Hematopoietic multipotent progenitor cell treated with erythropoietin and hydrocortisone succinate and interleukin-3 and kit ligand, for 8 days (in vitro differentiated cells): ENCODE results near the gene QSOX2.

ENCODE experiments used
- DNase-seq: peaks from one replicate; pipeline ENCODE4 v3.0.0-alpha.2; 2015

The QSOX2 gene, protein sequence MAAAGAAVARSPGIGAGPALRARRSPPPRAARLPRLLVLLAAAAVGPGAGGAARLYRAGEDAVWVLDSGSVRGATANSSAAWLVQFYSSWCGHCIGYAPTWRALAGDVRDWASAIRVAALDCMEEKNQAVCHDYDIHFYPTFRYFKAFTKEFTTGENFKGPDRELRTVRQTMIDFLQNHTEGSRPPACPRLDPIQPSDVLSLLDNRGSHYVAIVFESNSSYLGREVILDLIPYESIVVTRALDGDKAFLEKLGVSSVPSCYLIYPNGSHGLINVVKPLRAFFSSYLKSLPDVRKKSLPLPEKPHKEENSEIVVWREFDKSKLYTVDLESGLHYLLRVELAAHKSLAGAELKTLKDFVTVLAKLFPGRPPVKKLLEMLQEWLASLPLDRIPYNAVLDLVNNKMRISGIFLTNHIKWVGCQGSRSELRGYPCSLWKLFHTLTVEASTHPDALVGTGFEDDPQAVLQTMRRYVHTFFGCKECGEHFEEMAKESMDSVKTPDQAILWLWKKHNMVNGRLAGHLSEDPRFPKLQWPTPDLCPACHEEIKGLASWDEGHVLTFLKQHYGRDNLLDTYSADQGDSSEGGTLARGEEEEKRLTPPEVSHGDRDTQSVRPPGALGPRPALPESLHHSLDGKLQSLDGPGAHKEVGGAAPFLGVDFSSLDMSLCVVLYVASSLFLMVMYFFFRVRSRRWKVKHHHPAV

DNA sequence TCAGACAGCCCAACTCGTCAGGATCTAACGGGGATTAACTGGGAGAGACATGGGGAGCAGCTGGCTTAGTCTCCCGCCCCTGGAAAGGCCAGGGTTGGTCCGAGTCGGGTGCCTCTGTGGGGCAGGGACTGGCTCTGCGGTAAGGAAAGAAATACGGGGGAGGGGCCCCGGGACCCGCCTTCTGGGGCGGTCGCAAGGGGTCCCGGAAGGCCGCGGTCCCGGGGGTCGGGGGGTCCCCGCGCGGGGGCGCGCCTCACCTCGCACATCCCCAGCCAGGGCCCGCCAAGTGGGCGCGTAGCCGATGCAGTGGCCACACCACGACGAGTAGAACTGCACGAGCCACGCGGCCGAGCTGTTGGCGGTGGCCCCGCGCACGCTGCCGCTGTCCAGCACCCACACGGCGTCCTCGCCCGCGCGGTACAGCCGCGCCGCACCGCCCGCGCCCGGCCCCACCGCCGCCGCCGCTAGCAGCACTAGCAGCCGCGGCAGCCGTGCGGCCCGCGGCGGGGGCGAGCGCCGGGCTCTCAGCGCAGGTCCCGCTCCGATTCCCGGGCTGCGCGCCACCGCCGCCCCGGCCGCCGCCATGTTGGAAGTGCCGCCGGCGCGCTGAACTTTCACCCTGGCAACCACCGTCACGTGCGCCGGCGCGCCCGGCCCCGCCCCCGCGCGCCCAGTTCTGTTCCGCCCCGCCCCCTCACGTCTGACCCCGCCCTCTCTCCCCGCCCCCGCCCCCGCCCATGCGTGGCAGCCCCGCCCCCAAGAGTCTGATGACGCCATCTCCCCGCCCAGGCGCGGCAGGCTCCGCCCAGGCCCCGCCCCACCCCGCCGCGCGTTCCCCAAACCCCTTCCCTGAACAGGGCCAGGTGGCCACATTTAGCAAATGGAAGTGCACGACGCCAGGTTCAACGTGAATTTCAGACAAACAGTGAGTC lies at the start of gene QSOX2:
Gene QSOX2 (minus strand): TSS at position 594 of the 932 bp plus-strand sequence. CDS start 9 bp downstream, at position 585.
- DNase-seq, result peak; percentile 74

DNA sequence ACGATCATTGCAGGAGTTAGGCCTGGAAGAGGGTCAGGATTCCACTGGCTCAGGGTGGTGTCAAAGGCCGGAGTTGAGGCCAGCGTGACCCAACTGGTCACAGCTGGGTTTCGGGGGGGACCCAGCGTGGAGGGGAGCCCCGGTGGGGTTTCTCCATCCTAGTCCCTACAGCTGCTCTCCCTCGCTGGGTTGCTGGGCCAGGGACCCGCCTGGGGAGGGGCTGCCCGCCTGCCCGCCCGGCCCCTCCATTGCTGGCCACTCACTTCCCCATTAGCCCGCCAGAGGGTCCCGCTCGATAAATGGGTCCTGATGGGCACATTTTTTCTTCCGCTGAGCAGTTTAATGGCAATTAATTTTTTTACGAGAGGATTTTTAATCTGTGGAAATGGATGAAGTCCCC lies 49.4 kb upstream of the QSOX2 start:
- DNase-seq, result no peak

DNA sequence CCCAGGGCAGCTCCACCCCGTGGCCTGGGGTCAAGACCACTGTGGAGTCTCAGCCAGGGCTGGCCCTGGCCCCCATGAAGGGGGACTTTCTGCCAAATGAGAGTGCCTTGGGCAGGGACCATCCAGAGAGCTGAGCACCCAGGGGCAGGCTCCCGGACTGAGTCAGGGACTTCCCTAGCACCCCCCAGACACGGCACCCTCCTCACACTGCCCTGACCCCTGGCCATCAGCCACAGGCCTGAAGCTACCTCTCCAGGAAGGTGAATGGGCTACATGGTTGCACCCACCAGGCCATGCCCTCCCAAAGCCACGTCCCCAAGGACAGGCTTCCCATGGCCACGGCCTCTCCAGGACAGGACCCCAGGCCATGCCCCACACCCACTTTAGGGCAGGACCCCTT lies 48.8 kb upstream of the QSOX2 start:
- DNase-seq, result no peak

DNA sequence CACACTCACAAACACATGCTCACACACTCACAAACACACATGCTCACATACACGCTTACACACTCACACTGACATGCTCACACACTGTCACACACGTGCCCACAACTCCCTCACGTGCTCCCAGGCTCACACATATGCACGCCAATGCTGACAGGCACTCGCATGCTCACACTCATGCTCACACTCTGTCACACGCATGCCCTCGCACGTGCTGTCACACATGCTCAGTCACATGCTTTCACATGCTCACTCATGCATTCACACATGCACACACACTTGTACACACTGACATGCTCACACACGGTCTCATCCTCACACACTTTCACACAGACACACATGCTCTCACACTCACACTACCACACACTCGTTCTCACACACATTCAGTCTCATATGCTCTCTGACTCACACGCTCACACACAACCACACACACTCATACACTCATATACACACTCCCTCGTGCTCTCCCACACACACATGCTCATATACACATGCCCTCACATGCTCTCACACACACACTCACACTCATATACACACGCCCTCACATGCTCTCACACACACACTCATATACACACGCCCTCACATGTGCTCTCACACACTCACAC lies 48.0 kb upstream of the QSOX2 start:
- DNase-seq, result no peak

DNA sequence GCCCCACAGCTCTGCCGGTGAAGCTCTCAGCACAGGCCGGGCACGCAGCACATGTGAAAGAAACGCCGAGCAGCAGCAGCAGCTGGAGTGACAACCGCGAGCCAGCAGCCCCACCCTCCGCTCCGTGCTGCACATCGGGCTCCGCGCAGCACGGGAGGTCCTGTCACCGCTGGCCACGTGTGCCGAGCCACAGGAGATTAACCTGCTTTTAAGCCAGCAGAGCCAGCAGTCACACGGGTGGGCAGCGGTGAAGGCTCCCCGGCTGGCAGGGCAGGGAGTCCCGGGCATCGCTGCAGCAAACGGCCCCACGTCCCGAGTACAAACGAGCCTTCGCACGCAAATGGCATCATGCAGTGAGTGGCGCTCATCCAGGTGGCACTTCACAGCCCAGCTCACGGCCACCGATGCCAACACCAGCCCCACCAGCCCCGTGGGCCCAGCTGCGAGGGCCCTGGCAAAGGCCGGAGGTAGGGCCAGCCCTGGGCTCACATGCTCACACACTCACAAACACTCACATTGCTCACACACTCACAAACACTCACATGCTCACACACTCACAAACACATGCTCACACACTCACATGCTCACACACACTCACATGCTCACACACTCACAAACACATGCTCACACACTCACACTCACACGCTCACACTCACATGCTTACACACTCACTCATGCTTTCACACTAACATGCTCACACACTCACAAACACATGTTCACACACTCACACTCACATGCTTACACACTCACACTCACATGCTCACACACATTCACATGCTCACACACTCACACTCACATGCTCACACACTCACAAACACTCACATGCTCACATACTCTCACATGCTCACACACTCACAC lies 47.2 kb upstream of the QSOX2 start:
- DNase-seq, result no peak

DNA sequence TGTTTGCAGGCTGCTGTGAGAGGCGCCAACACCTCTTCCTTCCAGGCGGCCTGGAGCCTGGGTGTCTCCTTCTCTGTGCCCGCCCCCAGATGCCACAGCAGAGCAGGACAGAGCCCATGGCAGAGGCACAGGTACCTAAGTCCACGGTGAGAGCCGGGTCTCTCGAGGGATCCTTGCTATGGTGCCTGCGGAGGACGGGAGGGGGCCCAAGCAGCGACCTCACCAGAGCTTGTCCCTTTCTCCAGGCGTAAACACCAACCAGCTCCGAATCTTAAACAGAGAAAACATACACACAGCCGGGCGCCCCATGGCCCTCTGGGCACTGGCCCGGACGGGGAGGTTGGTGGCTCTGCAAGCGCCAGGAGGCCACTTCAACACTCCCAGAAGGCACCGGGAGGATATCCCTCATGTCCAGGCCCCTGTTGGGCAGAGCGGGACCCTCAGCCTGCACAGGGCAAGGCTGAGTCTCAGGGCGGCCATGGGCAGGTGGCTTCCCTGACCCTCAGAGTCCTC lies 46.5 kb upstream of the QSOX2 start:
- DNase-seq, result no peak

DNA sequence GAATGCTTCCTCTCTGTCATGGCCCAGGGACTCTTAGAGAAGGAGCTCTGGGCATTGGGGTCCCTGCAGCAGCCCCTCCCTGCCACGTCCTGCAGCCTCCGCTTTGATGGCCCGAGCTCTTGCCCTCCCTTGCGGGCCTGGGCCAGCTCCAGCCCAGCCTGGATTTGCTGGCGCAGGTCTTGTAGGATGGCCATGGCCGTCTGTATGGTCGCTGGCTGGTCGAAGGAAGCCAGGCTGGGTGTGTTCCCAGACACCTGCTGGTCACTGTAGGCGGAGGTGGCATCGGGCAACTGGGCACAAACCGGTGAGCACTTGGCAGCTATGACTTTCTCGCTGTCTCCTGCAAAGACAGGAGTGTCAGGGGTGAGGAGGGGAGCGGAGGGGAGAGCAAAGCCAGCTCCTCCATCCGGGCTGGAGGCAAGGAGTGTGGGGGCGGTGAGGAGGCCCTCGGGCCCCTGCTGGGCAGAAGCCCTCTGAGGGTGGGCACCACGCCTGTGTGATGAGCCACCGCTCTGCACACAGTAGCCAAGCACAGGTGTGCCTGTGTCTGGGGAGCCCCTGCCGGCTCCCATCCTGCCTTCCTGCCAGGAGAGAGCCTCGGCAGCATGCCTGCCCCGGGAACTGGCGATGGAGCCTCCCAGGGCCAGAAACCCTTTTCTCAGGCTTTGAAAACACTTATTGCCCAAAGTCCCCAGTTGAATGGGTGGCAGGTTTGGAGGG lies 45.9 kb upstream of the QSOX2 start:
- DNase-seq, result no peak

DNA sequence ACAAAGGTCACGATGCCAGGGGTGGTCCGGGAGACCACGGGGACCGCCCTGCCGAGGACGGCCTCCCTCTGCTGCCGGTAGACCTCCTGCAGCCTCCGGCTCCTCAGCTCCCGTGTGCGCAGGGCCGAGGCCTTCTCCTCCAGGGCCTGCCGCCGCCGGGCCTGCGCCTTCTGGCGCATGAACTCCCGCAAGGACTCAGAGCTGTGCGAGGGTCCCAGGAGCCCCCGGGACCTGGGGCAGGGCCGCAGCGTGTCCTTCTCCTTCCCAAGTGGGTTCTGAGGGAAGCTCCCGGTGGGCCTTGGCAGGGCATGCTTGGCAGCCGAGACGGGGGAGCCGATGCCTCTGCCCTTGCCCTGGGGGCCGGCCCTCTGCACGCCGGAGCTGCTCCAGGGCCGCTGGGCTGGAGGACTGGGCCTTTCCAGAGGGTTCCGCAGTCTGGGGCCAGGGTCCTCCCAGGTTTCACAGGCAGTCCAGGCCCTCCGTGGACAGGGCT lies 44.9 kb upstream of the QSOX2 start:
- no peak for DNase-seq

DNA sequence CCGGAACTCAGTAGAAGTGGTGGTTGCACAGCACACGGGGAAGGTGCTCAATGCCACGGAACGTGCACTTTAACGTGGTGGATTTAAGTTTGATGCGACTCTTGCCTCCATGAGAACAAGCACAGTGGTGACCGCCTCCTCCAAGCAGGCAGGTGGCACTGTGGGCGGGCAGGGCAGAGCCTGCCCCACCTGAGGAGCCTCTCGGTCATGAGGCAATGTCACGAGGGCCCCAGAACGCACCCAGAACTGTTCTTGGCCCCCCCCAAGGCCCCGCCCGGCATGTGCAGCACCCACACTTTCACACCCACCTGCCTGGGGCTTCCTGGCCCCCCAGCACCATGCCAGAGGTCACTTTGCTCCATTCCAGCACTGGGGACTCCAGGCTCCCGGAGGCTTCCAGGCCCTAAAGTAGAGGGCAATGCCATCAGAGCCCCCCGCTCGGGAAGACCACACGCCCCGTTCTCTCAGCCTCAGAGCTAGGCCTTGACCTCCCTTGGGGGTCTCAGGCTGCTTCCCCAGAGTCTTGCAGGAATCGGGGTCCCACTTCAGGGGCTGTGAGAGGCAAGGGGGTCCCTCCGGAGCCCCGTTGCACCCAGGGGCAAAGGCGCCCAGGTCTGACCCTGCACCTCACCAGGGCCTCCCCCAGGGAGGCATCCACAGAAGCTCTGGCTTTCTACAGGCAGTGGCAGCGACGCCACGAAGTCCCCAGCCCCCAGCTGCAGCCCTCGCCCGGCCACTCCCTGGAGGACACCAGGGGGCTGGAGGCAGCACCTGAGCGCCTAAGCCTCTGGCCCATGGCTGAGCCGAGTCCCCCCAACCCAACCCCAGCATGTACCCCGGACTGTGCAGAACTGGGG lies 44.3 kb upstream of the QSOX2 start:
- DNase-seq, result no peak

DNA sequence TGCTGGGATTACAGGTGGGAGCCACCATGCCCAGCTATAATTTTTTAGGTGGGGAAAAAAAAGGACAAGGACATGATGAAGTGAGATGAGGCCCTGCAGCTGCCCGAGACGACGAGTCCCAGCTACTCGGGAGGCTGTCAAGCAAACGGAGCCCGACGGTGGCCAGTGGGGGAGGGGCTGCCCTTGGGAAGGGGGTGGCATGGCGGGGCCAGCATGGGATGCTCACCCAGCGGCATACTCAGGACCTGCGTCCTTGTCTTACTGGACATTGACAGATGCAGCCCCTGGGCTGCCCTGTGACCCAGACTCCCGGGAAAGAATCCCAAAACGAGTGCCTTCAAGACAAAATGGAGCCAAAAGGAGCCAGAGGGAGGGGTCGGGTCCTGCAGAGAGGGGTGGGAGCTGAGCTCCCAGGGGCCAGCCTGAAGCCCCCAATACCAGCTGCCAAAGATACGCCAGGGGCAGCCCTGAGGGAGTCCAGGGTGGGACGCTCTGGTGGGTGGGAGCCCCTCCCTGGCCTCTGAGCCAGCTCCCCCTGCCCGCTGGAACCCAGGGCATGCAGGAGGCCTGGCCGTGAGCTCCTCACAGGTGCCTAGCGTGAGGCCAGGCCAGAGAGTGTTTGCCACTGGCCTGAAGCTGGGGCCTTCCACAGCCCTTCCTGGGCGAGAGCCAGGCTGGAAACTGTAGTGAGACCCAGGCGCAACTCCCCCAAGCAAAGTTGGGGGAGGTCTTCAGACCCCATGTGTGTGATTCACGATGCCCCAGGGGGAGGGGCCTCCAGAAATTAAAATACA lies 42.5 kb upstream of the QSOX2 start:
- DNase-seq, result no peak

DNA sequence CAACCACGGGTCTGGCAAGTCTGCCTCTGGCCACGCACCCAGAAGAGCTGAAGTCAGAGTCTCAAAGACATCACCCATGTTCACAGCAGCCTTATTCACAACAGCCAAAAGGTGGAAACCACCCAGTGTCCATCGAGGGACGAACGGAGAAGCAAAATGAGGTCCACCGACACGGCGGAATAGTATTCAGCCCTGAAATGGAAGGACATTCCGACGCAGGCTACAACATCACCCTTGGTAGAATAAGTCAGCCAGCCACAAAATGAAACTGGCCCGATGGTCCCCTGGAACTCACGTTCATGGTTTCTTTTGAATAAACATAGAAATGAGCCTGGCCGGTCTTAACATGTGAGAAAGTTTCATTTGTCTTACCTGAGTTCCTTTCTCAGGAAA lies 41.4 kb upstream of the QSOX2 start:
- DNase-seq, result no peak

DNA sequence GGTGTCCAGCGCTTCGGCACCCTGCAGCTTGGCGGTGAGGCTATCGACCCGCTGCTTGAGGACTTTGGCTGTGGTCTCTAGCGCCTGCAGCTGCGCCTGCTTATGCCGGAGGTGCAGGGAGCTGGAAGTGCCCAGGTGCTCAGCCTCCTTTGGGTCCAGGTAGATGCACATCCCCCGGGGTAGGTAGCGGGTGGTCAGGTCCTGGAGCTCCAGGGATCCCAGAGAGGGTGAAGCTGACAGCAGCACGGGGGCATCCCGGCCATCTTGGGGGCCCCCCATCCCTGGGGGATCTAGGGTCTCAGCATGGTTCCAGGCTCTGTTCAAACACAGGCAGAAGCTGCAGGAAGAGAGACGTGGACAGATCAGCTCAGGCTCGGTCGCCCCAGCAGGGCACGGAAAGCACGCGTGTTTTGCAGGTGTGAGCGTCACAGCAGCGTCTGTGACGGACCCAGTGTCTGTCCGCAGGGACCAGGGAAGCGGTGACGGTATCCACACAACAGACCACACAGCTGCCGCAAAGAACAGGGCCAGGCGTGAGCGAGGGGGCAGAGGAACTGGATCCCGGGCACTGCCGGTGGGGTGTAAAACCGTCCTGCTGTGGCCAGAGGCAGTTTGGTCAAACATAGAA lies 40.9 kb upstream of the QSOX2 start:
- no peak for DNase-seq

DNA sequence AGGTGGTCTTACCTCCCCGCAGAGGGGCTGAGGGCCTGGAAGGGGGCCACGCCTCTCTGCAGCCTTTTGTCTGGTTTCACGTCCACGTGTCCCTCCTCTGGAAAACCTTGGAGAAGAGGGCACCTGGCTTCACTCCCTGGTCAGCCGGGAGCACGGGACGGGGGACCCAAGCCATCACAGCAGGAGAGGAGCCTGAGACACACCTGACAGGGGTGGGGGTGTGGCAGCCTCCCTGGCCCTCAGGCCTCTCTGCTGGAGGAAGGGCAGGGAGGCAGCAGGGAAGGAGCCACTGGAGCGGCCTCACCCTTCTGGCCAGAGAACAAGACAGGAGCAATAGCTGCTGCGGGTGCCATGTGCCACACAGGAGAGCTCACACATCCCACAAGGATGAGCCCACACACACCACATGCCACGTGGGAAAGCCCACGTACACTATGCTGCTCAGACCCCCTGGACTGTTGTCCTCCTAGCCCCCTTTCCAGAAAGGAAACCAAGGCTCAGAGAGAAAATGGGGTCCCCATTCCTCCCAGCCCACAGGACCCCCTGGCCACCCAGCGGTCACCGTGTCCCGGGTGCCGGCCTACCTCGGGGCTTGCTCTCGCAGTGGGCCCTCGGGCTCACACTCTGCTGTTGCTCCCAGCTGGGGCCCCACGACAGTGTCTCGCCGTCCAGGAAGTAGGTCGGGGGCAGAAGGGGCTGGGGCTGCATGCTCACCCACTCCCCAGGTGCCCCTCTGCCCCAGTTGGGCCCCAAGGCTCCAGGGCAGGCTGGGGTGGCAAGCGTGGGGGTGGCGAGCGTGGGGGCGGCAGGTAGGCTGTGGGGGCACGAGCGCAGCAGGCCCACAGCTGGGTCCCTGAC lies 40.1 kb upstream of the QSOX2 start:
- DNase-seq, result no peak

DNA sequence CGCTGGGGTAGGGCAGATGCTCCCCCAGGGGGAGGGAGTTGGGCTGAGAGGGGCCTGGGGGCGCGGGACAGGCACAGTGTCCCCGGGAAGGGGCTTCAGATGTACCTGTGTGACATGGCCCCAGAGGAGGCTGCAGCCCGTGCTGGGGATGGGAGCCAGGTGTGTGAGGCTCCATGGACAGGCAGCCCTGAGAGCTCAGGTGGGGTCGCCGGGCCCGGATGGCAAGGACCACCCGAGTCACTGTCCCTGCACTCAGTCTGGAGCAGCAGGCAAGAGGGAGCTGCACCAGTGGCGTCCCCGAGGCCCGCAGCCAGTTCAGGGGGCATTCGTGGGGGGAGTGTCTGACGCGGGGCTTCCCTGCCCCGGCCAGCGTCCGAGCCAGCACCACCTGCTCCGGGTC lies 39.3 kb upstream of the QSOX2 start:
- DNase-seq, result no peak

DNA sequence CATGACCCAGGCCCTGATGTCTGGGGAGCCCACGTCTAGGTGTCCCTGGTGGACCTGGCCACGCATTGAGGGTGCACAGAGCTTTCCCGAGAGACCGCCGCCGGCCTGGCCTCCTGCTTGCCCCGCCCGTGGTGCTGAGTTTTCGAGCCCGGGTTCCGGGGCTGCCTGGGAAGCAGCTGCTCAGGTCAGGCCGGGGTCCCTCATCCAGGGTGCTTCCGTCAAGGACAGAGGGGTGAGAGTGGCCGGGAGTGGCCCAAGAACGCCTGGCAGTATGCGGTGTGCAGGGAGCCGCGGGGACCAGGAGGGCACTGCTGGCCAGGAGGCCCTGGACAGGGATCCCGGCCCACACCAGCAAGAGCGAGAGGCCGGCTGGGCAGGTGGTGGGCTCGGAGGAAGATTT lies 38.7 kb upstream of the QSOX2 start:
- DNase-seq, result no peak

DNA sequence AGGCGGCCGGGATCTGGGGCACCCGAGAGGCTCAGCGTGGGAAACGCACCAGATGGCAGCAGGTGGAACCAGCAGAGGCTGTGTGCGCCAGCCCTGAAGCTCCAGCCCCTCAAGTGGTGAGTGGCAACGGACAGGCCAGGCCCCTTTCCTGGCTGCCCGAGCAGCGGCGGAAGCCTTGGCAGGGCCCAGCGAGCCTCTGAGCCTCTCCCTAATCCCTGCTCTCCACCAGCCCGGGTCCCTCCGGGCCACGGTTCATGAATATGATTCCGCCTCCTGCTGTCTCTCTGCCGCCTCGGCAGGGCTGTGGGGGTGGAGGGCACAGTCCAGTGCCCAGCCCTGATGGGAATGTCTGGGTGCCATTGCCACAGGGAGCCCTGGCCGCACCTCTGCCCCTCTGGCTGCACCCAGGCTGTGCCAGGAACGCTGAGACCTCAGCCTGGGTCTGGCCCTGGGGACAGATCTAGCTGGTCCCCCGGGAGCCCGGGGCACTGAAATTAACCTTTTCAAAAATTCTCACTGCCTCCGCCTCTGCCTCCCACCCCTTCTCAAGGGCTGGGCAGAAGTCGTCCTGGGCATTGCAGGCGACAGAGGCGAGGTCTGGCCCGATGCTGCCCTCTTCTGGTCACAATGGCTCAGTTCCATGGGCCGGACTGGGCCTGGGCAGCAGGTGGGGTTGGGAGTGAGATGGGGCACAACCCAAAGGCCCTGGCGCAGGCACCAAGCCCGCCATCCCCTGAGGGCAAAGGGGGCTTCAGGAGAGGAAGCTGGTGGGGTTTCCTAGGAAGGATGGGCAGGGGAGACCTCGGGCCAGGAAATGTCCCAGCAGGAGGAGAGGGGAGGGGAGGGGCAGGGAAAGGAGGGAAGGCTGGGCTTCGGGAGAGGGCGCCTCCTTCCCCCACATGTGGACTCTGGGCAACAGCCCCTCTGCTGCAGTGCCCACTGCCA lies 38.0 kb upstream of the QSOX2 start:
- DNase-seq, result peak; percentile 71
